GM06990 (cell line): Measurements from ENCODE around the gene ADAT2.
A peak's percentile ranks its signal among the peaks of the same experiment; 100 is the strongest.

Source experiments
- DNase-seq: peaks from one replicate; pipeline ENCODE4 v3.0.0-alpha.2; 2011; ENCODE audit not compliant: insufficient read length; ENCODE audit errors: extremely low read depth
- H3K27me3 ChIP-seq: replicated peaks from 2 replicates; pipeline ENCODE4 v1.6.0; 2011; ENCODE audit warnings: low read length; ENCODE audit not compliant: control insufficient read depth, insufficient read depth
- H3K36me3 ChIP-seq: 2 replicates; pipeline ENCODE4 v1.5.1; 2011; ENCODE audit warnings: low read length; ENCODE audit not compliant: control insufficient read depth, insufficient read depth
- H3K4me3 ChIP-seq: replicated peaks from 2 replicates; pipeline ENCODE4 v1.5.1; 2011; ENCODE audit warnings: low read depth, mild to moderate bottlenecking, control low read depth, low read length
- TF ChIP-seq, protein P1 (sequence below): IDR thresholded peaks from 2 replicates; pipeline ENCODE4 v1.5.1; 2011; ENCODE audit warnings: low read length, control low read depth, mild to moderate bottlenecking, inconsistent platforms; ENCODE audit not compliant: insufficient read depth, poor library complexity, severe bottlenecking

The ADAT2 gene

DNA sequence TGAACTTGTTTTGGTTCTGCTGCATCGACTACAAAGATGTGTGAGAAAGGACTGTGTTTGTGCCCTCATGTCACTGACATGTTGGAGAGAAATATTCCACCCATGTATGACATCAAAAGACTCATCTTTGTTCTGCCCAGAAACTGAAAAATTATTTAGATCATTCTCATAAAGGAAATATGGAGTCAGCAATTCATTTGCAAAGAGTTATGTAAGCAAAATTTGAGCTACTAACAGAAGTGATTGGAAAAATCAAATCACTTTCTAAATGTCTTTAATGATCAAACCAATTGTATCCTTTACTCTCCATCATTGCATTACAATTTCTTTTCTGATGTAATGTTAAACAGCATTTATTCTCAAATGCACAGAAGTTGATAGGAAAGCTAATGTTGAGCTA, 19.3 kb downstream of the ADAT2 start:
- no peaks in the 10 kb centered on the region for H3K27me3 ChIP-seq
- TF ChIP-seq, protein P1, sequence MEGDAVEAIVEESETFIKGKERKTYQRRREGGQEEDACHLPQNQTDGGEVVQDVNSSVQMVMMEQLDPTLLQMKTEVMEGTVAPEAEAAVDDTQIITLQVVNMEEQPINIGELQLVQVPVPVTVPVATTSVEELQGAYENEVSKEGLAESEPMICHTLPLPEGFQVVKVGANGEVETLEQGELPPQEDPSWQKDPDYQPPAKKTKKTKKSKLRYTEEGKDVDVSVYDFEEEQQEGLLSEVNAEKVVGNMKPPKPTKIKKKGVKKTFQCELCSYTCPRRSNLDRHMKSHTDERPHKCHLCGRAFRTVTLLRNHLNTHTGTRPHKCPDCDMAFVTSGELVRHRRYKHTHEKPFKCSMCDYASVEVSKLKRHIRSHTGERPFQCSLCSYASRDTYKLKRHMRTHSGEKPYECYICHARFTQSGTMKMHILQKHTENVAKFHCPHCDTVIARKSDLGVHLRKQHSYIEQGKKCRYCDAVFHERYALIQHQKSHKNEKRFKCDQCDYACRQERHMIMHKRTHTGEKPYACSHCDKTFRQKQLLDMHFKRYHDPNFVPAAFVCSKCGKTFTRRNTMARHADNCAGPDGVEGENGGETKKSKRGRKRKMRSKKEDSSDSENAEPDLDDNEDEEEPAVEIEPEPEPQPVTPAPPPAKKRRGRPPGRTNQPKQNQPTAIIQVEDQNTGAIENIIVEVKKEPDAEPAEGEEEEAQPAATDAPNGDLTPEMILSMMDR: no peak
- no peak overlapping the region for H3K4me3 ChIP-seq
- H3K36me3 ChIP-seq: no peaks in the 10 kb centered on the region; the same call in 1 of the 2 replicates
- no peak for DNase-seq

DNA sequence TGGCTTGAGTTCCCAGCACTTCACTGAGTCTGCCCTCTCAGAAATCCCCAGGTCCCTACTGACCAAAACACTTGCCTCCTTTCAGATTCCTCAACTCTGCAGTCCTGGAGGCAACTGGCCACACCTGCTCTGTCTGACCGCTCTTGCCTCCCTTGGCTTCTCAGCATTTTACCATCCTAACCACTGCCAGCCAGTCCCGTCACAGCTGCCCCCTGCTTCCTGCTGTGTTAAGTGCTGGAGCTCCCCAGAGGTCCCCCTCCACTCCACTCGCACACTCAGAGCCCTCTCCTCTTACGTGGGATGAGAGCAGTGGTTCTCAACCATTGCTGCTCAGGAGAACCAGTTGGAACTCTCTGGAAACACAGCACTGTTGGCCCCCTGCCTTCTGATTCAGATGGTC, 20.5 kb downstream of the ADAT2 start:
- TF ChIP-seq, protein P1: no peak
- H3K4me3 ChIP-seq: no peak overlapping the region
- no peak for DNase-seq
- H3K27me3 ChIP-seq: no peaks in the 10 kb centered on the region
- H3K36me3 ChIP-seq: no peaks in the 10 kb centered on the region; the same call in 1 of the 2 replicates

DNA sequence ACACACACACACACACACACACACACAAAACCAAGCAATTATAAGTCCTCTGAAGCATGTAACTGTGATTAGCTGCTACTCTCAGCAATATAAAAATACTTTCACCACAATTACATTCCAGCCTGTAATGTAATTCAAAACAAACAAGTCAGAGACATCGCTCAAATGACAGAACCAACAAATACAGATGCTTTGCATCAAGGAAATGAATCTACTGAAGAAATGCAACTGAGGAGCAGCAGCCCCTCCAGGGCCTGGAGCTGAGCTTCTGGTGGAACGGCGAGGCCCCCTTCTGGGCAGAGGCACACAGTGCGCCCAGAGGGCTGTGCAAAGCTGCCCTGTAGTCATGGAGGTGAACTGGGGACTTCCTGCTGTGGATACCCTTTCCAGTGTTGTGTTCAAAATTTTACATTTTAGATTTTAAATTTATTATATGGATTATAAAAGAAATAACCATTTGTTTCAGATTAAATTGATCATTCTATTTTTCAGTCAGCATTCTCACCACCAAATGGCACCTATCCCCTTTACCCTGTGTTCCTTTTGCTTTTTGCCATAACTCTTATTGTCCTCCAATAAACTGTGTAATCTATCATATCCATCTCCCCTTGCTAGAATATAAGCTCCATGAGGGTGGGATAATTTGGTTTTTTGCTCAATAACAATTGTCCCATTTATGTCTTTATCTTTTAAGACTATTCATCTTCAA, 23.2 kb downstream of the ADAT2 start:
- H3K27me3 ChIP-seq: no peaks in the 10 kb centered on the region
- TF ChIP-seq, protein P1: peak; percentile 98
- no peak overlapping the region for H3K4me3 ChIP-seq
- DNase-seq: peak; percentile 72
- H3K36me3 ChIP-seq: no peaks in the 10 kb centered on the region; the same call in 1 of the 2 replicates

DNA sequence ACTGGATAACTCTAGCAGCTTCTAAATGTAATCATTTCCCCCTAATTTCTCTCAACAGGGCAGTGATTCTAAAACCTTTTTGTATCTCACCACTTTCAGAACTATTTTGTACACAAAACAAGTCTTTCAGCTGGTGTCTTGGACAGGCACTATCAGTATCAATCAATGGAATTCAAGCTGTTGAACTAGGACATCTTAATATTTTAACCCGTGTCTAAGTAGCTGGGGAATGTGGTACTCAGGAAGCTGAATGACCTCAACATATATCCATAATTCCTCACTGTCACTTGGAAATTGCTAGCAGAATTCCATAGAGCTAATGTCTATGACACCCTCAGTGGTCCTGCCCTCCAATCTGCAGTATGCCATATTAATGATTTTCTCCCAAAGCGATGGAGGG, 24.5 kb downstream of the ADAT2 start:
- DNase-seq: no peak
- Histone ChIP-seq H3K27me3 (no peaks in the 10 kb centered on the region), H3K4me3 (no peak overlapping the region), H3K36me3 (no peaks in the 10 kb centered on the region; the same call in 1 of the 2 replicates)
- TF ChIP-seq, protein P1: no peak

DNA sequence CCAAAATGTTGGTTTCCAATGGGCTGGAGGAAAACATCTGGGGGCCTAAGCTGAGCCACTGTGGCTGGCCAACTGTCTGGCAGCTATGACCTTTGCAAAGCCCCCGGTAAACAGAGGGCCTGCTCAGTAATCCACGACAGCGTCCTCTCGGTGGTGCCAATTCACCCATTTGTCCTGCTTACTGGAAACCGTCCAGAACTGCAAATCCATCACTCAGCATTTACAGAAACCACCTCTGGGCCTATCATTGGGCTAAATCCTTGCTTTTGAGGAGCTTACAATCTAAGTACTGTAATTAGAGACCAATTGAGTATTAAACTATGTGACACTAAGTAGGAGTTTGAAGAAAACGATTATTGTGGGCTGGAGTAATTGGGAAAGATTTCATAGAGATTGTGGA, 31.0 kb downstream of the ADAT2 start:
- TF ChIP-seq, protein P1: no peak
- no peaks in the 10 kb centered on the region; the same call in 1 of the 2 replicates for H3K36me3 ChIP-seq
- DNase-seq: no peak

DNA sequence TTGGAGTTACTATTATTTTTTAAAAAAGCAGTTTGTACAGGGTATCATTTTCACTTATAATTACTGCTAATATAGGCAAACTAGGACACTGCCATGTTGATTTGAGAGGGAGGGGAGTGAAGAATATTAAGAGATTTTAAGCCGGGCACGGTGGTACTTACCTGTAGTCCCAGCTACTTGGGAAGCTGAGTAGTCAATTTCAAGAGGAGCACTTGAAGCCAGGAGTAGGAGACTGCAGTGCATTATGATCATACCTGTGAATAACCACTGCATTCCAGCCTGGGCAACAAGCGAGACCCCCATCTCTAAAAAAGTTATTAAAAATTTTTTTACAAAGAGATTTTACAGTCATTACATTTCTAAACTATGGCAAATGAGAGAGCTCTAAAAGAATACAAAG, 35.7 kb downstream of the ADAT2 start:
- H3K36me3 ChIP-seq: no peaks in the 10 kb centered on the region
- H3K4me3 ChIP-seq: no peak overlapping the region
- TF ChIP-seq, protein P1: no peak
- H3K27me3 ChIP-seq: no peaks in the 10 kb centered on the region
- DNase-seq: no peak

More for the DNA sequence above, 31.0 kb downstream of the ADAT2 start:
- Histone ChIP-seq H3K27me3 (no peaks in the 10 kb centered on the region), H3K4me3 (no peak overlapping the region)
